Ishikawa (cell line): ENCODE results near the gene KCNK7.

ENCODE experiments used
- CEBPB ChIP-seq: IDR thresholded peaks from 2 replicates; pipeline ENCODE4 v1.6.1; 2012
- EGR1 ChIP-seq: IDR thresholded peaks from 2 replicates; pipeline ENCODE4 v1.6.1; 2012
- EP300 ChIP-seq: IDR thresholded peaks from 2 replicates; pipeline ENCODE4 v1.6.1; 2012; ENCODE audit warnings: borderline replicate concordance
- FOXM1 ChIP-seq: IDR thresholded peaks from 2 replicates; pipeline ENCODE4 v1.6.1; 2012; ENCODE audit warnings: low read depth, borderline replicate concordance
- MAX ChIP-seq: IDR thresholded peaks from 2 replicates; pipeline ENCODE4 v1.6.1; 2012
- NFIC ChIP-seq: IDR thresholded peaks from 2 replicates; pipeline ENCODE4 v1.6.1; 2012
- RAD21 ChIP-seq: IDR thresholded peaks from 2 replicates; pipeline ENCODE4 v1.6.1; 2012; ENCODE audit warnings: low read depth
- REST ChIP-seq: IDR thresholded peaks from 2 replicates; pipeline ENCODE4 v1.6.1; 2012; ENCODE audit warnings: low read depth, mild to moderate bottlenecking
- TAF1 ChIP-seq: IDR thresholded peaks from 2 replicates; pipeline ENCODE4 v1.6.1; 2012; ENCODE audit warnings: low read depth, mild to moderate bottlenecking
- YY1 ChIP-seq: IDR thresholded peaks from 2 replicates; pipeline ENCODE4 v1.6.1; 2012; ENCODE audit warnings: low read depth

GRCh38 chr11:65563601-65564000 lies 32.0 kb downstream of the KCNK7 start:
- TF ChIP-seq EGR1 (no peak), EP300 (no peak), YY1 (no peak), CEBPB (no peak), TAF1 (no peak), REST (no peak), MAX (no peak), RAD21 (no peak), FOXM1 (no peak), NFIC (no peak)
